ENCODE data around the gene PACS1.

- TF ChIP-seq CTCF (IDR thresholded peaks at IDR 0.05): no peak
- no peak for TF ChIP-seq POLR2A (IDR thresholded peaks at IDR 0.05)
Observed at GRCh38 chr11:66237867-66238266, 167.8 kb downstream of the PACS1 start.

Measured in right lobe of liver (tissue), 4 donors.